Measurements from ENCODE around the gene EPB41L3.

Gene EPB41L3

DNA sequence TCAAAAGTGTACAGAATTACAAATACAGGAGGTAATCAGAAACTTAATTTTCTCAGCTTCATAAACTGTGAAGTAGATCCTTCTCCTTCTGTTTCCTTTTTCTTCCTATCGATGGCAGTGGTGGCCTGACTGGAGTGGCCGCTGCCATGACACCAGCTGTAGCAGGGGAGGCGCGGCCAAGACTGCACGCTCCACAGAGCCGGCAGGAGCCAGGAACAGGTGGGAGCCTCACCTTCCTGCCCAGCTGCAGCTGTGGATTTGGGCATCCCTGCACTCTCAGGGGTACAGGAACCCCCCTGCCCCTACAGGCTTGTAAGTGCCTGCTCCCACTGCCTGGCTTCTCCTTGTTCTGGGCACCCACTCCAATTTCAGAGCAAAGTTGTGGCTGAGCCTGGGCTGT, 76.1 kb downstream of the EPB41L3 start:
- TF ChIP-seq CTCF (IDR thresholded peaks at IDR 0.05; ENCODE audit: insufficient read depth, low read depth, low read length, missing control alignments): no peak
- H3K4me3 ChIP-seq (ENCODE audit: low read depth, low read length): no peak overlapping the region
- DNase-seq (ENCODE audit: low read depth): no peak

DNA sequence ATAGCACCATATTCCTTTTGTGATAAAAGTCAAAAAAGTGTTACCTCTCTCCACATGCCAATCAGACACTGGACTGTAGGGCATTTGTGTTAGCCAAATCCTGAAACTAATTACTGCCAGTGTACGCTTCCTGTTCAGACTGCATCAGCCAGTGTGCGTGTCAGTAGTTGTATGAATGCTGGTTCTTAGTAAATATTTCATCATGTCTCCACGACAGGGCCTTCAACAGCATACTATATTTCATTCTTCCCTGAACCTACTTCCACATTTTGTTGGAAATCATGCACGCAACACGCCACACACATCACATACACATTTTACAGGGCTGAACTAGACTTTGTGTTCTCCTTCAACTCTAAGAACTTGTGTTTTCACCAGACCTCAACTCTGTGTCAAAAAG, 77.5 kb downstream of the EPB41L3 start:
- TF ChIP-seq CTCF (IDR thresholded peaks at IDR 0.05; ENCODE audit: insufficient read depth, low read depth, low read length, missing control alignments): no peak
- H3K4me3 ChIP-seq (ENCODE audit: low read depth, low read length): no peak overlapping the region
- DNase-seq (ENCODE audit: low read depth): no peak

GRCh38 chr18:5464251-5464650, 79.5 kb downstream of the EPB41L3 start:
- H3K4me3 ChIP-seq (ENCODE audit: low read depth, low read length): no peak overlapping the region
- DNase-seq (ENCODE audit: low read depth): no peak
- TF ChIP-seq CTCF (IDR thresholded peaks at IDR 0.05; ENCODE audit: insufficient read depth, low read depth, low read length, missing control alignments): no peak

DNA sequence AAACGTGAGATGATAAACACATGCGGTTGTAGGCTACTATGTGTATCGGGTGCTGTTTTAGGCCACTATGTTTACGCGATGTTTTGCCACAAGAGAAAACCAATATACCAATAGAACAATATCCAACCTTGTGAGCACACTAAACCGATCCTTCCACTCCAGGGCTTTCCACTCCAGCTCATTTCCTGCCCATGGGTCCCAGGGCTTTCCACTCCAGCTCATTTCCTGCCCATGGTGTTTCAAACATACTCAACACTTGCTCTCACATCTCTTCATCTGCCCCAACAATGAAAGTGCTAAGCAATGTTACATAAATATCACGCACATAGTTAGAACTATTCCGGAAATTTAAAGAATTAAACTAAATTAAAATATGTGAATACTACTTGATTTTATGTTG, 80.0 kb downstream of the EPB41L3 start:
- TF ChIP-seq CTCF (IDR thresholded peaks at IDR 0.05; ENCODE audit: insufficient read depth, low read depth, low read length, missing control alignments): no peak
- no peak overlapping the region for H3K4me3 ChIP-seq (ENCODE audit: low read depth, low read length)
- DNase-seq (ENCODE audit: low read depth): no peak

GRCh38 chr18:5463390-5463789, 80.4 kb downstream of the EPB41L3 start:
- no peak for DNase-seq (ENCODE audit: low read depth)

GRCh38 chr18:5462227-5462626, 81.6 kb downstream of the EPB41L3 start:
- DNase-seq (ENCODE audit: low read depth): no peak
- no peak overlapping the region for H3K4me3 ChIP-seq (ENCODE audit: low read depth, low read length)
- no peak for TF ChIP-seq CTCF (IDR thresholded peaks at IDR 0.05; ENCODE audit: insufficient read depth, low read depth, low read length, missing control alignments)

More at GRCh38 chr18:5463390-5463789, 80.4 kb downstream of the EPB41L3 start:
- no peak overlapping the region for H3K4me3 ChIP-seq (ENCODE audit: low read depth, low read length)
- TF ChIP-seq CTCF (IDR thresholded peaks at IDR 0.05; ENCODE audit: insufficient read depth, low read depth, low read length, missing control alignments): no peak

GRCh38 chr18:5461041-5461440, 82.8 kb downstream of the EPB41L3 start:
- H3K4me3 ChIP-seq (ENCODE audit: low read depth, low read length): no peak overlapping the region

More at GRCh38 chr18:5461041-5461440, 82.8 kb downstream of the EPB41L3 start:
- DNase-seq (ENCODE audit: low read depth): no peak
- no peak for TF ChIP-seq CTCF (IDR thresholded peaks at IDR 0.05; ENCODE audit: insufficient read depth, low read depth, low read length, missing control alignments)

Measured in GM12865 (cell line).